Measurements from ENCODE around the gene CPZ.
"Not testable (repeated sequence)": the region's sequence is repeated elsewhere in the genome, so short reads cannot be mapped to it uniquely, and the experiment has no call there.

The CPZ gene

GRCh38 chr4:8617486-8618040, 25.0 kb downstream of the CPZ start:
- ATAC-seq (replicated peaks) = no peak
- DNase-seq = no peak
- Mint-ChIP-seq H3K36me3 (ENCODE audit: insufficient read depth) (peaks cover 3% of the 10 kb centered on the region), H3K27me3 (peaks cover 8% of the 10 kb centered on the region in 2 donors), H3K9me3 (no peaks in the 10 kb centered on the region), H3K27ac (no peak overlapping the region), H3K4me1 (ENCODE audit: low read depth in 2 of 2) (peaks cover 0 to 6% of the 10 kb centered on the region in 2 donors), H3K4me3 (no peak overlapping the region)

GRCh38 chr4:8618421-8618820, 25.9 kb downstream of the CPZ start:
- ATAC-seq (replicated peaks) (no peak), DNase-seq (no peak)
- Mint-ChIP-seq H3K27me3 (peaks cover 8% of the 10 kb centered on the region in 2 donors), H3K4me3 (no peak overlapping the region), H3K9me3 (no peaks in the 10 kb centered on the region), H3K4me1 (ENCODE audit: low read depth in 2 of 2) (peaks cover 0 to 6% of the 10 kb centered on the region in 2 donors), H3K36me3 (ENCODE audit: insufficient read depth) (peaks cover 3% of the 10 kb centered on the region), H3K27ac (no peak overlapping the region)

- H3K36me3 Mint-ChIP-seq (ENCODE audit: insufficient read depth) = peaks cover 3% of the 10 kb centered on the region
- H3K27ac Mint-ChIP-seq = no peak overlapping the region
- peaks cover 8% of the 10 kb centered on the region in 2 donors for H3K27me3 Mint-ChIP-seq
- H3K4me1 Mint-ChIP-seq (ENCODE audit: low read depth in 2 of 2) = peaks cover 0 to 6% of the 10 kb centered on the region in 2 donors
- H3K9me3 Mint-ChIP-seq = no peaks in the 10 kb centered on the region
- ATAC-seq (replicated peaks) (no peak), DNase-seq (no peak)
- H3K4me3 Mint-ChIP-seq = no peak overlapping the region
Observed at GRCh38 chr4:8618961-8619720, 26.6 kb downstream of the CPZ start.

- H3K27ac Mint-ChIP-seq; DNase-seq; H3K27me3 Mint-ChIP-seq; H3K4me1 Mint-ChIP-seq (ENCODE audit: low read depth in 2 of 2); H3K4me3 Mint-ChIP-seq; H3K9me3 Mint-ChIP-seq; ATAC-seq (replicated peaks); H3K36me3 Mint-ChIP-seq (ENCODE audit: insufficient read depth): not testable (repeated sequence)
Observed at GRCh38 chr4:8621135-8621534, 28.6 kb downstream of the CPZ start.

GRCh38 chr4:8624601-8625272, 32.2 kb downstream of the CPZ start:
- ATAC-seq (replicated peaks); H3K27ac Mint-ChIP-seq; DNase-seq; H3K4me3 Mint-ChIP-seq; H3K27me3 Mint-ChIP-seq; H3K36me3 Mint-ChIP-seq (ENCODE audit: insufficient read depth); H3K9me3 Mint-ChIP-seq; H3K4me1 Mint-ChIP-seq (ENCODE audit: low read depth in 2 of 2): not testable (repeated sequence)

GRCh38 chr4:8630240-8630905, 37.8 kb downstream of the CPZ start:
- ATAC-seq (replicated peaks); H3K4me1 Mint-ChIP-seq (ENCODE audit: low read depth in 2 of 2); H3K9me3 Mint-ChIP-seq; H3K36me3 Mint-ChIP-seq (ENCODE audit: insufficient read depth); H3K27me3 Mint-ChIP-seq; H3K4me3 Mint-ChIP-seq; DNase-seq; H3K27ac Mint-ChIP-seq: not testable (repeated sequence)

GRCh38 chr4:8631896-8632295, 39.3 kb downstream of the CPZ start:
- not testable (repeated sequence) for H3K4me1 Mint-ChIP-seq (ENCODE audit: low read depth in 2 of 2); H3K9me3 Mint-ChIP-seq; DNase-seq; ATAC-seq (replicated peaks); H3K27me3 Mint-ChIP-seq; H3K27ac Mint-ChIP-seq; H3K36me3 Mint-ChIP-seq (ENCODE audit: insufficient read depth); H3K4me3 Mint-ChIP-seq

- H3K9me3 Mint-ChIP-seq; H3K36me3 Mint-ChIP-seq (ENCODE audit: insufficient read depth); ATAC-seq (replicated peaks): not testable (repeated sequence)
Observed at GRCh38 chr4:8634773-8635172, 42.2 kb downstream of the CPZ start.

GRCh38 chr4:8635897-8636554, 43.5 kb downstream of the CPZ start:
- not testable (repeated sequence) for H3K4me3 Mint-ChIP-seq; DNase-seq; H3K27ac Mint-ChIP-seq; ATAC-seq (replicated peaks); H3K36me3 Mint-ChIP-seq (ENCODE audit: insufficient read depth); H3K4me1 Mint-ChIP-seq (ENCODE audit: low read depth in 2 of 2); H3K9me3 Mint-ChIP-seq
- H3K27me3 Mint-ChIP-seq = peaks cover 10 to 24% of the 10 kb centered on the region in 2 donors

More at GRCh38 chr4:8634773-8635172, 42.2 kb downstream of the CPZ start:
- DNase-seq; H3K4me3 Mint-ChIP-seq; H3K4me1 Mint-ChIP-seq (ENCODE audit: low read depth in 2 of 2); H3K27ac Mint-ChIP-seq: not testable (repeated sequence)
- H3K27me3 Mint-ChIP-seq = peaks cover under 1 to 11% of the 10 kb centered on the region in 2 donors

GRCh38 chr4:8637456-8637984, 45.0 kb downstream of the CPZ start:
- DNase-seq = no peak

GRCh38 chr4:8639021-8639420, 46.5 kb downstream of the CPZ start:
- H3K9me3 Mint-ChIP-seq = no peaks in the 10 kb centered on the region
- no peaks in the 10 kb centered on the region for H3K36me3 Mint-ChIP-seq (ENCODE audit: insufficient read depth)
- H3K4me3 Mint-ChIP-seq = no peak overlapping the region
- ATAC-seq (replicated peaks) = no peak
- H3K27me3 Mint-ChIP-seq = peaks cover 10 to 25% of the 10 kb centered on the region in 2 donors
- H3K27ac Mint-ChIP-seq = no peak overlapping the region
- DNase-seq = no peak
- peaks cover 0 to 2% of the 10 kb centered on the region in 2 donors for H3K4me1 Mint-ChIP-seq (ENCODE audit: low read depth in 2 of 2)

More at GRCh38 chr4:8637456-8637984, 45.0 kb downstream of the CPZ start:
- peaks cover 10 to 25% of the 10 kb centered on the region in 2 donors for H3K27me3 Mint-ChIP-seq
- H3K4me3 Mint-ChIP-seq = no peak overlapping the region
- H3K27ac Mint-ChIP-seq = no peak overlapping the region
- no peaks in the 10 kb centered on the region for H3K9me3 Mint-ChIP-seq
- H3K4me1 Mint-ChIP-seq (ENCODE audit: low read depth in 2 of 2) = no peaks in the 10 kb centered on the region
- H3K36me3 Mint-ChIP-seq (ENCODE audit: insufficient read depth) = no peaks in the 10 kb centered on the region
- ATAC-seq (replicated peaks) = no peak

GRCh38 chr4:8639777-8640720, 47.5 kb downstream of the CPZ start:
- peaks cover 0 to 2% of the 10 kb centered on the region in 2 donors for H3K4me1 Mint-ChIP-seq (ENCODE audit: low read depth in 2 of 2)
- H3K27me3 Mint-ChIP-seq = peaks cover 10 to 25% of the 10 kb centered on the region in 2 donors
- H3K4me3 Mint-ChIP-seq = no peak overlapping the region
- no peak overlapping the region for H3K27ac Mint-ChIP-seq
- no peak for ATAC-seq (replicated peaks)
- no peaks in the 10 kb centered on the region for H3K36me3 Mint-ChIP-seq (ENCODE audit: insufficient read depth)
- DNase-seq = no peak
- H3K9me3 Mint-ChIP-seq = no peaks in the 10 kb centered on the region
